CD4-positive, alpha-beta T cell treated with Interleukin-10 for 1 hour (primary cell): Measurements from ENCODE around the gene MRNIP.
"Not testable (repeated sequence)": the region's sequence is repeated elsewhere in the genome, so short reads cannot be mapped to it uniquely, and the experiment has no call there.

Experiments used
- DNase-seq: peaks from one replicate; pipeline ENCODE4 v3.0.0-alpha.2; 2020

Gene MRNIP

GRCh38 chr5:179802207-179802883 lies 56.3 kb downstream of the MRNIP start:
- DNase-seq: no peak

GRCh38 chr5:179801304-179802206 lies 57.1 kb downstream of the MRNIP start:
- peak; percentile 87 for DNase-seq

- no peak for DNase-seq
Measured at GRCh38 chr5:179800696-179801201, 57.9 kb downstream of the MRNIP start.

DNA sequence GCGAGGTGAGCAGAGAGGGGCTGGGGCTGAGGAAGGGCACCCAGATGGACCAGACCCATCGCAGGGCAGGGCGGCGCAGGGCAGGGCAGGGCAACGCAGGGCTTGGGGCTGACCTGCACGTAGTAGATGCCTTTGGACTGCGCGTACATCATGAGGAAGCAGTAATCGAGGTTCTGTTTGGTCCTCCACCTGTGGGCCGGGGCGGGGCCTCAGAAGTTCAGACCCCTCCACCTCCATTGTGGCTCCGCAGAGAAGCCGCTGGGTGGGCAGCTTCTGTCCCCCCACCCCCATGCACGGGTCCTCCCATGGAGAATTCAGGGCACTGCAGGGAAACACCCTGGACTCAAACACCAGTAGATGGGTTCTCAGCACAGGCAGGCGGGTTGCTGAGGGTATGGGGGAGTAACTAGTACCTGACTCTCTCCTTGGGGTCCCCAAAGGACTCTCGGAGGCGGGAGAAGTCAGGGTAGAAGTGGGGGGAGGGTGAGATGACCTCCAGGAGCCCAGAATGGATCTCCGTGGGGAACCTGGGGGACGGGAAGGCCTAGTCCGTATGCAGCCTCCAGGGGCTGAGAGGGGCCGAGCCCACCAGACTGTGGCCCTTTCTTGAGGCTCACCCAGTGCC lies 58.4 kb downstream of the MRNIP start:
- no peak for DNase-seq

DNA sequence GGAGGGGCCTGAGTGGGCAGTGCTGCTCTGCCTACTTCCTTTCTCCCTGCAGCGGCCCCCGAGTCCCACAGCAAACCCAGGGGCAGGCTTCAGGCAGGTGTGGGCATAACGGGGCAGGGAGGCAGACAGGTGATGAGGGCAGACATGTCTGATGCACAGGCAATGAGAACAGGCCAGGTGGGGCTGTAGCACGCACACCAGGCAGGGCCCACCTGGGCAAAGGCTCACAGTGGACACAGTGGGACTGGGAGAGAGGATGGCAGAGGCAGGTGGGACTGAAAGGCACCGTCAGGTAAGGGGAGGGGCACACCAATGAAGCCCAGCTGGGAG lies 59.0 kb downstream of the MRNIP start:
- DNase-seq: no peak

DNA sequence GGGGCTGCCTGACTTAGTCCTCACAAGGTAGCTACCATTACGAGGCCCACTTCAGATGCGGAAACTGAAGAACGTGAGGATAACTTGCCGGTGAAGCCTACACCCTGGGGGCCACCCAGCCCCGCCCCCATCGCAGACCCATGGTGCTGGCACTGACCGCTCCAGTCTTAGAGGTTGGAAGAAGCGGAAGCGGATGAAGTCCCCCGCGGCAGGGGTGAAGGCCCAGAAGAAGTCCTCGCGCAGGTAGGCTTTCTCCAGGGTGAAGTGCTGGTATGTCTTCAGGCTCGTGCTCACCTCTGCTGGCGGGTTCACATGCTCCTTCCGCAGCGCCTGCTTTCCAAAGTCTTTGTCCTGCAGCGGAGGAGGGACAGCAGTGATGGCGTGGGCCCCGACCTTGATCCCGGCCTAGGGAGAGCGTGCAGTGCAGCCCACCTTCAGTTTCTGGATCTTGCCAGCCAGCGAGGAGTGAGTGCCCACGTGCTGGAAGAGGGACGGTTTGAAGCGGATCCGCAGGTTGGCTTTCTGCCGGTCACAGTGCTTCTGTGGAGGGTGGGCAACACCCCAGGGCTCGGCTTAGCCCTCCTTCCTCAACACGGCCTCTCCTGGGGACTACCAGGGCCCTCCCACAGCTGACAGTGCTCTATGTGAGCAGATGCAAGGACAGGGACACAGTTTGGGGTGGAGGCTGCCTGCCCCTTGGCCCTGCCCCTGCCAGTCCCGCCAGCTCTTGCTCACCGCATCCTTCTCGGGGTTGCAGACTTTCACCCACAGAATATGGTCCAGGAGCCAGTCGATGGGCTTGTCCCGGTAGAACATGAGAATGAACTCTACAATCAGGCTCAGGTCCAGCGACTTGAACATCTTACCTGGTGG lies 59.6 kb downstream of the MRNIP start:
- DNase-seq: no peak

GRCh38 chr5:179798144-179798770 lies 60.4 kb downstream of the MRNIP start:
- DNase-seq: no peak

- DNase-seq: no peak
Measured at GRCh38 chr5:179797741-179798140, 60.9 kb downstream of the MRNIP start.

GRCh38 chr5:179796877-179797608 lies 61.6 kb downstream of the MRNIP start:
- no peak for DNase-seq

DNA sequence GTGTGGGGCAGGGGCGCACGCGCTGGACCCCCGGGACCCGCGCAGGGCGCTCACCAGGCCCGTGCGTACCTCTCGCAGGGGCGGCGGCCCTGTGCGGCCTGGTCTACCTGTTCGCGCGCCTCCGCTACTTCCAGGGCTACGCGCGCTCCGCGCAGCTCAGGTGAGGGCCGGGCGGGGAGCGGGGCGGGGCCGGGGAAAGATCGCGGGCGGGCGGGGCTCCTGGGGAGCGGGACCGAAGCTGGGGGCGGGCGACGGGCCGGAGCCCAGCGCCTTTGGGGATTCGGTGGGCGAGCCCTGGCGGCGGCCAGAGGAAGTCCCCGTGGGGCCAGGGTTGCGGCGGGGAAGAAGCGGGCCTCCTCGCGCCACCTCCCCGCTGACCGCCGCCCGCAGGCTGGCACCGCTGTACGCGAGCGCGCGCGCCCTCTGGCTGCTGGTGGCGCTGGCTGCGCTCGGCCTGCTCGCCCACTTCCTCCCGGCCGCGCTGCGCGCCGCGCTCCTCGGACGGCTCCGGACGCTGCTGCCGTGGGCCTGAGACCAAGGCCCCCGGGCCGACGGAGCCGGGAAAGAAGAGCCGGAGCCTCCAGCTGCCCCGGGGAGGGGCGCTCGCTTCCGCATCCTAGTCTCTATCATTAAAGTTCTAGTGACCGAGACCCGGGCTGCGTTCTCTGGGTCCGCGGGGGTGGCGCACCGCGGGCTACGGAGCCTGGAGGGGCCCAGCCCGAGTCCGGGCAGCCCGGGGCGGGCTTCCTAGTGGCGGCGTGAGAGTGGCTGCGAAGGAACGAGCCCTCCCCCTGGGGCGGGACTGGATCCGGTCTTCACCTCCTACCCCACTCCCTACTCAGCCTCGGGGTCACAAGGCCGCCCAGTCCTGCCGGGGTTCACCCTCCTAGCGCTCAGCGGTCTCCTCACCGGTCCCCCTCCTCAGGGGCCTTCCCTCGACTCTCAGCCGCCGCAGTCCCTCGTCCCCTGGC lies 62.5 kb downstream of the MRNIP start:
- peak; percentile 77 for DNase-seq

DNA sequence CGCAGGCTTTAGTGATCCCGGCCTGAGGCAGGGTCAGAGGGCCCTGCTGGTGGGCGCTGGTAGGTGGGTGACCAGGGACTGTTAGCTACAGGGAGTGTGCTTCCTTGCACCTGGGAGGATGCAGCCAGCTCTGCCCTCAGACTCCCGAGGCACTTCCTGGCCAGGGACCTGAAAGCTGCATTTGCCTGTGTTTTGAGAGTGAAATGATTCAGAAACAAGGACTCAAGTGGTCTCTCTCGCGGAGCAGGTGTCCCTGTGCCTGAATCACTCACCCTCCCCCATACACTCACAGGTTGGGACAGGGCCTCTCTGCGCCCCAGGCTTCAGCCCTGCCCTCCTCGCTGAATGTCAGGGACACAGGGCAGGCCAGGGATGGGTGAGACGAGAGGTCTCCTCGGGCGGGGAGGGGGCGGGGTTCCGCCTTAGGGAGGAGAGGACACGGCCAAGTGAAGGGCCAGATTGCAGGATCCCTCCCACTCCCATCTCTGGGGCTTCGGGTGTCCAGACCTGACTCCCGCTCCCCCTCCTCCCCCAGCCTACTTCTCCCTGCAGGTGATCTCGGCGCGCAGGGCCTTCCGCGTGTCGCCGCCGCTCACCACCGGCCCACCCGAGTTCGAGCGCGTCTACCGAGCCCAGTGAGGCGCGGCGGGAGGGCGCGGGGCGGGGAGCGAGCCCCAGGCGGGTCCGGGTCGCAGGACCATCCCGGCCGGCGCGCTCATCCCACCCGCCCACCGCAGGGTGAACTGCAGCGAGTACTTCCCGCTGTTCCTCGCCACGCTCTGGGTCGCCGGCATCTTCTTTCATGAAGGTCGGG lies 63.4 kb downstream of the MRNIP start:
- DNase-seq: no peak

DNA sequence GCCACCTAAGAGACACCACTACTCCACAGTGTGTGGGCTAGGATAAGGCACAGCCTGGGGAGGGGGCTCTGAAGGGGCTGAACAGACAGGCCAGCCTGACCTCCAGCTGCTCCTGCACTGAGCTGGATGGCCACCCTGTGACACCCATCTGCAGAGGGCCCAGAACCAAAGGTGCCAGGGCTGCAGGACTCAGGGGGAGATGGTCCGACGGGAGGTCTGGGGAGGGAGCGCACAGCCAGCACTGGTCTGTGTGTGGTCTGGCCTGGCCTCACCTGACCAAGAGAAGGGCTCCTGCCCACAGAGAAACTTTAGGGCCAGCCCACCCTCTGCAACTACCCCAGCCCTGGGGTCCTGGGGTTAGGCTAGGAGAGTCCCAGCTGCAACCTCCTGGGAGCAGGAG lies 64.0 kb downstream of the MRNIP start:
- DNase-seq: no peak

- no peak for DNase-seq
Measured at GRCh38 chr5:179794171-179794570, 64.4 kb downstream of the MRNIP start.

DNA sequence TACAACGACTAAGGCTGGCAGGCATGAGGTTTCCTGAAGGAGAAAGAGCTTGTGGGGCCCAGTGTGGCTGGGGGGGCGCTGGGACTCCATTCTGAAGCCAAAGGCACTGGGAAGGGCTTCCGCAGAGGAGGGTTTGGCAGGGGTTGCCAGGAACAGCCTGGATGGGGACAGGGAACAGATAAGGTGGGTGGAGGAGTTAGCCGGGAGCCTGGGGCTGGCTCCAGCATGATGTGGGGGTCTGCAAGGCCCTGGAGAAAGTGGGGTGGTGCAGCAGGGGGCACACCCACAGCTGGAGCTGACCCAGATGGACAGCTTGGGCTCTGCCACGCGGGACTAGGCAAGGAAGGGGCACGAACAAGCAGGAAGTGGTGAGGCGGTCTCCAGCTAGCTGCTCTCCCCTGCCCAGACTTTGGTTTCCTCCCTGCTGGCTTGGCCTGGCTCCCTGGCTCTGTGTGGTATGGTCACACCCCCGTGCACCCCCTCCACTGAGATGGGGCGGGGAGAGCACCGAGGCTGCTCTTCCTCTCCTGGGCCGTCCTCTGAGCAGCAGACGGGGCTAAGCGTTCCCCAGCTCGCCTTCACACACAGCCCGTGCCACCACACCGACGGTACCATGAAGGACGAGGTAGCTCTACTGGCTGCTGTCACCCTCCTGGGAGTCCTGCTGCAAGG lies 65.0 kb downstream of the MRNIP start, which contains the start of gene LTC4S:
TSS of gene LTC4S (plus strand) at position 519 of the 672 bp plus-strand sequence. CDS start at position 614, 95 bp downstream.
- peak; percentile 72 for DNase-seq

DNA sequence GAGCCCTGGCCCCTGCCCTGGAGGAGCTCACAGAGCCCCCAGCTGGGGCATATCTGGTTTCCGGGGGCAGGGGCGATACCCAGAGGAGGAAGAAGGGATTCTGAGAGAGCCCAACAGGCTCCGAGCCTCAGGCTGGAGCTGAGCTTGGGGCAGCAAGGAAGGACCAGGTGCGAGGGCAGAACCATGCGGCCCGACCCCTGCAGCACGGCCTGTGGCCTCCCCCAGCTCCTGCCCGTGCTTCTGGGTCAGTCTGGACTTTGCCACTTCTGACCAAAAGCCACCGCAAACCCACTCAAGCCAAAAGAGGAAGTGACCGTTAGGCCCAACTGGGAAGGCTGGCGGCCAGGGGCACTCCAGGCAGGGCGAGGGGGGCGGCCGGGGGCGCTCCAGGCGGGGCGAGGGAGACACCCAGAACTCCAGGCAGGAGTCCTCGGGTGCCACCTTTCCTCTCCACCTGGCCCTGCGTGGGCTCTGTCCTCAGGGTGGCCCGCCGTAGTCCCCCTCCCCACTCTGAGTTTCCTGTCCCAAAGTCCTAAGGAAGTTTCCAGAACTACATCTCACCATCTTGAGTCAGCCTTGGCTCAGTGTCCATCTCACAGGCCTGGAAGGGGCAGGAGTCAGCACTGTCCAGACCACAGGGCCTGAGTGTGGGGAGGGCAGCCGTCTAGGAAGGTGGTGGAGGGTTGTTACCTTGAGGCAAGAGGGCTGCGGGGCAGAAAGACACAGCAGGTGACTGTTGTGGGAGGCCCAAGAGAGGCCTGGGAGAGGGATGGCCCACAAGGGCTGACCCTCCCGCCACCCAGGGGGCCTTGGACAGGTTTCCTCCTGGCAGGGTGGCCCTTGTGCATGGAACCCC lies 65.8 kb downstream of the MRNIP start:
- no peak for DNase-seq

DNA sequence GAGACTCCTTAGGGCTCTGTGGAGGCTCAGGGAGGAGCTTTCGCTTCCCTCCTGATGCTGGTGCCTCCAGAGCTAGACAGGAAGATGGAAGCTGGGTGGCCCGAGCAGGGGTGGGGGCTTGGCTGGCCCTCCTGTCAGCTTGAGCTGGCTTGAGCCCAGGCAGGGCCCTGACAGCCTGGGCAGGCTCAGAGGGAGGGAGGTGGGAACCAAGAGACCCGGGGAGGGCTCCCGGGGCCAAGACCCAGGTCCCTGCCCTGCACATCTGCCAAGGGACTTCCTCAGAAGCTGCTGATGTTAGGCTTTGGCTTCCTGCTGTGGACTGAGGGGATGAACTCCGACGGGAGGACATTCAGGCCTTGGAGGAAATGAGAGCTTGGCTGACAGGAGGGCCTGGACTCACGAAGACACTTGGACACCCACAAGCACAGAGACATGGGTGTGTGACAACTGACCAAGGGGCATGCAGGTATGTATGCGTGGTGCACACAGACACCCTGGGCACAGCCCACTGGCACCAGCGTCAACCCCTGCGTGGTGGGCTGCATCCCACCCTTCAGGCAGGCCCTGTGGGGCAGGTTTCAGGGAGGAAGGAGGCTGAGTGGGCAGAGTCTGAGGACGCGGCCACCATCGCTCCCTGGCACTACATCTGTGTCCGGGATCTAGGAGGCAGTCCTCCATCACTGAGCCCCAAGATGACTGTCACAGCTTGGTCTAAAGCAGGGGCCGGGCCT lies 66.6 kb downstream of the MRNIP start:
- no peak for DNase-seq

DNA sequence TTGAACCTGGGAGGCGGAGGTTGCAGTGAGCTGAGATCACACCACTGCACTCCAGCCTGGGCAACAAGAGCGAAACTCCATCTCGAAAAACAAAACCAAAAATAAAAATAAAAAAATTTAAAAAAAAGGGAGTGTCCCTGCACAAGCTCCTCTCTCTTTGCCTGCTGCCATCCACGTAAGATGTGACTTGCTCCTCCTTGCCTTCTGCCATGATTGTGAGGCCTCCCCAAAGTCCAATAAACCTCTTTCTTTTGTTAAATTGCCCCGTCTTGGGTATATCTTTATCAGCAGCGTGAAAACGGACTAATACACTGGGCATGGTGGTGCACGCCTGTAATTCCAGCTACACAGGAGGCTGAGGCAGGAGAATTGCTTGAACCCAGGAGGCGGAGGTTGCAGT lies 69.3 kb downstream of the MRNIP start:
- not testable (repeated sequence) for DNase-seq
